Stimulated activated CD4-positive, alpha-beta T cell treated with anti-CD3 and anti-CD28 coated beads, Interleukin-12 subunit alpha, Interleukin-12 subunit beta, amount 100 ng/mL, for 4 hours (primary cell): ENCODE results near the gene PAAF1.
"Not testable (repeated sequence)": the region's sequence is repeated elsewhere in the genome, so short reads cannot be mapped to it uniquely, and the experiment has no call there.

Experiments used
- DNase-seq: peaks from one replicate; pipeline ENCODE4 v3.0.0-alpha.2; 2020

Gene PAAF1, protein sequence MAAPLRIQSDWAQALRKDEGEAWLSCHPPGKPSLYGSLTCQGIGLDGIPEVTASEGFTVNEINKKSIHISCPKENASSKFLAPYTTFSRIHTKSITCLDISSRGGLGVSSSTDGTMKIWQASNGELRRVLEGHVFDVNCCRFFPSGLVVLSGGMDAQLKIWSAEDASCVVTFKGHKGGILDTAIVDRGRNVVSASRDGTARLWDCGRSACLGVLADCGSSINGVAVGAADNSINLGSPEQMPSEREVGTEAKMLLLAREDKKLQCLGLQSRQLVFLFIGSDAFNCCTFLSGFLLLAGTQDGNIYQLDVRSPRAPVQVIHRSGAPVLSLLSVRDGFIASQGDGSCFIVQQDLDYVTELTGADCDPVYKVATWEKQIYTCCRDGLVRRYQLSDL

DNA sequence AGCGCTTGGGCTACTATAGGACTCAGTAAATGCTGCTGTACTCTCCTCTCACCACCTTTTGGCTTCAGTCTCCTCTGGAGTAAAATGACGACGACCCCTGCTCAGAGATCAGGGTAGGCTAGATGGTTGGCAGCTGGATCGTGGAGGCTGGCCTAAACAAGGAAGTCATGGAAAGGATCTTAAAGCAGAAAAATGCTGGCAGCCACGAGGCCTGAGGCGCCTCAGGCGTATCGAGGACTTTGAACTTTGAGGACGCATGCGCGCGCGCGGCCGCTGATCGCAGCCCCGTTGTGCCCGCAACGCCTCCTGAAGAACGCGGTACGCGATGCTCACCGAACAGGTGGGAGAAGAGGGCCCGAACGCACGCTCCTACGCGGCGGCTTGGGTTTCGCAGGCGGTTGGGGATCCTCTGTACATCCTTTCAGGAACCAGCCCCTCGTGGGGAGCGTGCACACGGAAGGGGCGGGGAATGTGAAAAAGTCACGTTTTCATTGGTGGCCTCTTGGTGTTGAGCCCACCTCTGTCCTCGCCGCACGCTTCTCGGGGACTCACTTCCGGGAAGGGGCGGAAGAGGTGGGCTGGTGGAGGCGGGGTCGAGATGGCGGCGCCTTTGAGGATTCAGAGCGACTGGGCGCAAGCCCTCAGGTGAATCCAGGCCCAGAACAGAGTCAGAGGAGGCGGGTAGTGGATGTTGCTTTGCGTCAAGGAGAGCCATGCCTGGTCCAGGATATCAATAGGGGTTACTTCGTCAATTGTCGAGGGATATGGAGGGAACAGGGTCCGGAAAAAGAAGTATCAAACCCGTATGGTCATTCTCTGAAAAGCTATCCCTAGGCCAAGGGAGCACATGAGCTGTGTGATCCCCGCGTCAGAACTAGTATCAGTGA, at the start of gene PAAF1, which contains the start of gene COA4:
TSS of gene PAAF1 (plus strand) at position 576 of the 887 bp plus-strand sequence. CDS start at position 599, 23 bp downstream.
TSS of gene COA4 (minus strand) at position 423 of the 887 bp plus-strand sequence. CDS start 3,468 bp downstream, outside the sequence.
- peak; percentile 89 for DNase-seq

DNA sequence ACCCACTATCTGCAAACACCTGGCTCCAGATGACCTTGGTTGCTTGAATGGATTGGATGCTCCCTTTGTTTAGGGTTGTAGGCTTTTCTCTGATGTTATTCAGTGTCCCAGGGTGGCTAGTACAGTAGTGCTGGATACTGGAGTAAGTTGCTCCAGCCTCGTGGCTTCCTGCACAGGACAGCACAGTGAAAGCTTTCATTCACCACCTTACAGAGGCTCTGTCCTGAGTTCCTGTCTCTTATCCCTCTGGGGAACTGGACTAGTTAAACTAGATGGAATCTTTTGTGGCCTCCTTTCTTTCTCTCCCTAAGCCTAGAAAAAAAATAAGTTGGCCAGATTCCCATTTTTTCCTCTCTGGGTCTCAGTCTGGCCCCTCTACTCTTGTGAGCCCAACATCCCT, 46.5 kb upstream of the PAAF1 start:
- no peak for DNase-seq

DNA sequence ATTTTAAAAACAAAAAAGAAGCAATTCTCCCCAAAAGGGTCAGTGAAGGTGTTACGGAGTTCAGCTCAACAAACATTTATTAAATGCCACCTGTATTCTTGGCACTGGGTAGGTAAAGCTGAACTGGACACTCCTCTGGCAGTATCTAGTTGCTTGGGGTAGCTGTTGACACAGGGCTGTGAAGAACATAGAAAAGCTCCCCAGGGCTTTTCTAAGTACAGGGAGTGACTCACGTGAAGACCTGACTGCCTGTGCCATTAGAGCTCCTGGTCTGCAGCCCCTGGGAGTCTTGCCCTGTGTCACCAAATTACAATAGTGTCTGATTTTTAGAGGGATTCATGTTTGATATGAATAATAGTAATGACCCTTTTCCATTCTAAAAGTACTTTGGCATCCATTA, 43.7 kb upstream of the PAAF1 start:
- DNase-seq = no peak

DNA sequence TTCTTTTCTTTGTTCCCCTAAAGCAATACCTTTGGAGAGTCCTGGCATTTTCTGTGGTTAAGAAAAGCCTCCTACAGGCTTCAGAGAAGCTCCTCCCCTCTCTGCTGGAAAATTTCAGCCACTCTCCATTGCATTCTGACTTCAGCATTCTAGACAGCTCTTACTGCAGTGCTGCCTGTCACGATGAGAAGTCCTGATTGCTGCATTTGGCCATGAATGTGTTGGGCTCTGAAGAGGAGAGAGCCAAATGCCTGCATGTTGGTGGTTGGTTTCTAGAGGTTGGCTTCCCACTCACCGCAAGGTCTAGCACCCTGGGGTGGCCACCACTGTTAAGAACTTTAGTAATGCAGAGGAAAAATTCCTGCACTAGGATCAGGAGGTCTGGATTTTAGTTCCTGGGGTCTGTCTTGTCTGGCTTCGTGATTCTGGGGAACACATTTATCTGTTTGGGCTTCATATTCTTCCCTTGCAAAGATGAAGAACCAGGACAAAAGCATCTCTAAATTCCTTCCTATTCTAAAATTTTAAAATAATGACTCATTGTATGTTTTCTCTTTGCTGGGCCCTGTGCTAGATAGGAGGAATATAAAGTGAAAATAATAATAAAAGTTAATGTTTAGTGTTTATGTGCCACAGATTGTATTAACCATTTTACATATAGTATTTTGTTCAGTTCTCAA, 38.2 kb upstream of the PAAF1 start:
- no peak for DNase-seq

DNA sequence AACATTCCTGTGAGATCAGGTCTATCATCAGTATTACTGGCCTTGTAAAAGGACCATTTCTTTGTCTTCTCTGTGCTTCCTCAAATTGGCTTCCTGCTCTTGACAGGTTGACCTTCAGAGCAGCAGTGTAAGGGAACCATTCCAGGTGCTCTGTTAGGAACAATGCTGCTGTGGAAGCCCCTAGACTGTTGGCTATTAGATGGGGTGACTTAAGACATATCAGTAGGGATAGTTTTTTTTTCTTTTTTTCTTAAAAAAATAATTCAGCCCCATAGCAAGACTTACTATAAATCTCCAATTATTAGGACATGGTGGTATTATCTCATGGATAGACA, 37.7 kb upstream of the PAAF1 start:
- no peak for DNase-seq

DNA sequence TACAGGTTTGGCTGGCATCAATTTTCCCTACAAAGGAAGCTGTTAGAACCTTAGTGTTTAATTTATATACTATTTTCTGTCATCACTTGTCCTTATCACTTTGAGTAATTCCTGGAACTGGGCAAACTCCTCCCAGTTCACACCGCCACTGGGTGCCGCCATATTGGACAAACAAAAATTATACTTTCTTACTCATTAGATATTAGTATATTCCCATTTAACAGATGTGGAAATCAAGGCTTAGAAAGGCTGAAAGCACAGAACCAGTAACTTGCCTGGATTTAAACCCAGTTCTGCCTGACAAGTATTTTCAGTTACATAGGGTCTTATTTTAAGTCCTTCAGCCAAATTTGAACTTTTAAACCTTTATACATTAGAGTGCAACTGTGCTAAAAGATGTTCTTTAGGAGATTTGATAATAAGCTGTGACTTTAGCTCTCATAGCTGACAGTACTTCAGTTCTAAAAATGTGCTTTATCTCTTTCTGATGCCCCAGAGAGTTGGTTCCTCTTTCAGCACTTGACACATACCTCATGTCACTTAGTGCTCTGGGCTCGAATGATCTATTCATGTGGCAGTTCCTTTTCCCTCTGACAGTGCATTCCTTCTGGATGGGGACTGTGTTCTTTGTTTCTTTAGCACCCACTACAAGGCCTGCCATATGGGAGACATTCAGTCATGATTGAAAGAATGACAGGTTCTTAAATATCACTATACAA, 25.6 kb upstream of the PAAF1 start:
- no peak for DNase-seq

DNA sequence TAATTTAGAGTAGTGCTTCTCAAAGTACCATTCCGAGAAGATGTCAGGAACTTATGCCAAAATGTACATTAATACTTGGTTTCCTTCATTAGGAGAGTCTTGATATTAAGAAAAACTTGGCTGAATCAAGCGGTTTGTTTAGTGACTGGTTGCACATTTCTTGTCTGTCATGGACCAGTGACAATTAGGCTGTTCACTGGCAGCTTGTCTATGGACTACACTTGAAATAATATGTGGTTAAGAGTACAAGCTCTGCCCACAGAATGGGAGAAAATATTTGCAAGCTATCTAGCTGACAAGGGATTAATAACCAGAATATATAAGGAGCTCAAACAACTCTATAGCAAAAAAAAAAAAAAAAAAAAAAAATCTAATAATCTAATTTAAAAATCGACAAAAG, 24.8 kb upstream of the PAAF1 start:
- no peak for DNase-seq

DNA sequence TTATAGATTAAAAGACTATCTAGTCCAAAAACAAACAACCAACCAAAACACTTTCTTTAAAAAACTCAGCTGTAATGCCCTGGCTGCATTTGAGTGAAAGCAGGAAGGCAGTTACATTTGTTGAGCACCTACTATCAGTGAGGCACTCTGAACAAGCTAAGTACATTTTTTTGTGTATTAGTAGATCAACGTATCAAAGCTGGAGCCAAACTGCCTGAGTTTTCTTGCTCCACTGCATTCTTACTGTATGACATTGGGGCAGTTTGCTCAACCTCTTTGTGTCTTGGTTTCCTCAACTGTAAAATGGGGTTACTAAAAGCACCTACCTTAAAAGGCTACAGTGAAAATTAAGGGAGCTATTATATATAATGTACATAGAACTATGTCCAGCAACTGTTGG, 22.1 kb upstream of the PAAF1 start:
- DNase-seq = no peak

DNA sequence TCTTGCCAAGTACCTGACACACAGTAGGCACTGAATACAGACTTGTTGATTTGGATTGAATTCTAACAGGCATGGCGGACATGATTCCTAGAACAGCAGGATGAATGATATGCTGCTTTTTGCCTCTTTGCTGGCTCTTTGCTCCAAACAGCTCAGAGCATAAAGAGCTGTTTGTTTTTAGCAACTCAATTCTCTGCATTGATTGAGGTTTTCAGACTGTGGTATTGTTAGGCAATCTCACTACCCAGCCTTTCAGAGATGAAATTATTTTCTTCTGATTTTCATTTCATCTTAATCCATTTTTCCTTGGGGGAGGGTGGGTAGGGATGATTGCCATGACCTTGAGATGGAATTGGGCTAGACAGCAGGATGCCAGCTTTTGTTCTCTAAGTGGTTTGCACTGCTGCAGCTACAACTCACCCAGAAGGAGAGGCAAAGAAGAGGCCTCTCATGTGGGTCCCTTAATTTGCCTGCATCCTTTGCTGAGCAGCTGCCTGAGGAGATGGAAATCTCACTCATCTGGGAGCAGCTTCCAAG, 20.7 kb upstream of the PAAF1 start:
- DNase-seq = no peak

DNA sequence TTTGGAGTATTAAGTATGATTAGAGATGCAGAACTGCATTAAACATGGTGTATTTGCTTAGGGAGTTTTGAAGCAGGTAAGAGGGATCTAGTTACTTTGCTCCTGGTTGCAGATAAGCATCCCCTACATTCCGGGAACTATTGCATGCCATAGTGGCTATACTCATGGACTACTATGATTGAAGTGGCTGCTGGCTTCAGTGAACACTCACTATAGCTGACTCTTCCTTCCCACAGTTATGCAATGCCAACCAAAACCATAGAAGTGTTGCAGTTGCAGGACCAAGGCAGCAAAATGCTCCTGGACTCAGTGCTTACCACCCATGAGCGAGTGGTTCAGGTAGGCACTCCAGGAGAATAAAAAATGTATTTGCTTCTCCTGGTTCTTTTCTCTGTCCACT, 17.1 kb upstream of the PAAF1 start:
- DNase-seq = no peak

DNA sequence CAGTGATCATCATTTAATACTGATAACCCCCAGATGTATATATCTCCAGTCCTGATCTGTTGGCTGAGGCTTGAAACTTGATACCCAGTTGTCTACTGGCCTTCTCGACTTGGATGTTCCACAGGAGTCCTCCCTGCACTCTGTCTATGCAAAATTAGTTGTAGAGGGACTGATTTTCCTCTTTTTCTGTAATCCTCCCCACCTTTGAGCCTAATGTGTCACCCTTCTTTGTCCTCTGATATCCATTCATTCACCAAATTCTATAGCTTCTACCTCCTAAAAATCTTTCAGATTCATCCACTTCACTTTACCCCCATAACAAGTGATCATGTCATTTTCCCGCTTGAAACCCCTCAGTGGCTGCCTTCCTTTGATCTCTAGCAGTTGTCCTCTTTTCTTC, 16.6 kb upstream of the PAAF1 start:
- no peak for DNase-seq

DNA sequence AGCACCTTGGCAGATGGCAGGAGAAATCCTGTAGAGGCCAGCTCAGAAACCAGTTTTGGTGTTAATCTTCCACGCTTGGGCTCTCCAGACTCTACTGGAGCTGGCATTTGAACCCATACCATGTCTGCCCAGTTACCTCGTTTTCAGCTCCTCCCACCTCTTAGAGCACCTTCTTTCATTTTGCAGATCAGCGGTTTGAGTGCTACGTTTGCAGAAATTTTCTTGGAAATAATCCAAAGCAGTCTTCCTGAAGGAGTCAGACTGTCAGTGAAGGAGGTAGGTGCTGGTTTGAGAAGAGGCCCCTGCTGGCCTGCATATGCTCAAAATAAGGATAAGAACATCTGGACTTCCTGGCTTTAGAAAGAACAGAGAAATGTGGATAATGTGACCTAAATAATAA, 13.8 kb upstream of the PAAF1 start:
- no peak for DNase-seq

DNA sequence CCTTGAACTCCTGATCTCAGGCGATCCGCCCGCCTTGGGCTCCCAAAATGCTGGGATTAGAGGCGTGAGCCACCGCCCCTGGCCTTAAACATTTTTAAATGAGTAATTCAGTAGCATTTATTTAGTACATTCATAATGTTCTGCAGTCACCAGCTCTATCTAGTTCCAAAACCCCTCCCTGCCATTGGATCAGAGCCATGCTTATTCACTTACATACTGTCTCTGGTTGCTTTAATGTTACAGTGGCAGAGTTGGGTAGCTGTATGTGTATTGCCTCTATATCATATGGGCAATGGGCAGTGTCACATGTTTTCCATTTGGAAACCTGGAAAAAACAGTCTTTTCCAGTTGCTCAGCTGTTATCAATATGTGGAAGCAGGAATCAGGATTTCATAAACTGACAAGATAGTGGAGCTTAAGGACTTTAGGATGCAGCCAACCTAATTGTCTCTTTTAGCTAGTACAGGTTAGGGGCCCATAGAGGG, 10.7 kb upstream of the PAAF1 start:
- DNase-seq = no peak

DNA sequence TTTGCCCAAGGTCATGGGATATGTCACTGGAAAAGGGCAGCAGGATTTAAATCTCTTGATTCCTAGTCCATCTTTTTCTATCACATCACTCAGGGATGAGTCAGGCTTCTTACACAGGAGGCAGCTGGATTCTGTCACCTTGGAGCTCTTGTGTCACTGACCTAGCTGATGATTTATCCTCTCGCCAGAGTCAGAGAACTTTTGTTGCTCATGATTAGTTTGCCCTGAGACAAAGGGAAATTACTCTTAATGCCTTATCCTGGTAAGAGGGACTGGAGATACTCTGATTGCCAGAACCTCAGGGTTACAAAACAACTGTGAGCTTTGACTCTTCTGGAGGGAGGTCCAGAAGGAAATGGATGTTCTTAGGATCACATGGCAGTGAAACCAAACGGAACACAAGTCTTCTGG, 10.2 kb upstream of the PAAF1 start:
- DNase-seq = no peak

DNA sequence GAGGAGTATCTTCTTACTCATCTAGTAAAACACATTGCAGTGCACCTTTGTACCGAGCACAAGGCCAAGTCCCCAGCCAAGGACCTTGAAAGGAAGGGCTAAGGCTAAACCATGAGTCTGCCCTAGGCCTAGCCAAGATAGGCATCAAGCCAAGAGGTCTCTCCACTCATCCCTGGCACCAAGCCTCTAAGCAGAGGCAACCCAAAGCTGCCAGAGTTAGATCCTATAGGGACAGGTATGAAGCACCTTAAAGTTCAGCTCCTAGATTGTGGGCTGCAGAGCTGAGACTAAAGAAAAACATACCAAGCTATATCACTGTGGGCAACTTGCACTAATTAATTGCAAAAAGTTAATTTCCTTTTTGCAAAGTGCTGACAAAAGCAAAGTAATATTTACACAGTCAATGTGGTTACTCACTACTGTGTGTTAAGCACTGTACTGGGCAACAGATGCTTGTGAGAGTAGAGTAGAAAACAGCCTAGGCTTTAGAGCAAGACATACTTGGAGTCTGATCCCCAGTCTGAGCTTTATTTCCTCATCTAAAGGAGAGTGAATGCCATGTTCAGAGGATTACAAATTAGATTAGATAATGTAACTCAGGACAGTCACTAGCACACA, 7.4 kb upstream of the PAAF1 start:
- no peak for DNase-seq

DNA sequence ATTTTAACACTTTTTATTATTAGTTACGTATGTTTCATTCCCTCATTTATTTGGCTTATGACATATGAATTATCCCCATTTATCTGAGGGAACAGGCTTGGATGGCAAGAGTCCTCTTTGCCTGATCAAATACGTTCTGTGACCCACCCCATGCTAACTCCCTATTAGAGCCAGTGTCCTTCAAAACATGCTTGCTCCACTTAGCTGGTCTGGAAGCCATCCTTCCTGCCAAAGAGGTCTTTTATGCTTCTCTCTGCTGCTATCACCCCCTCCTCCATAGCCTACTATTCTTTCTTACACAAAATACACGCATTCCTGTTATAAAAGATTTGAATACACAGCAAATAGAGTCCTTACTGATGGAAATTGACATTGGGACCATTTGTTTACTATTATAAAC, 6.5 kb upstream of the PAAF1 start:
- DNase-seq = no peak

DNA sequence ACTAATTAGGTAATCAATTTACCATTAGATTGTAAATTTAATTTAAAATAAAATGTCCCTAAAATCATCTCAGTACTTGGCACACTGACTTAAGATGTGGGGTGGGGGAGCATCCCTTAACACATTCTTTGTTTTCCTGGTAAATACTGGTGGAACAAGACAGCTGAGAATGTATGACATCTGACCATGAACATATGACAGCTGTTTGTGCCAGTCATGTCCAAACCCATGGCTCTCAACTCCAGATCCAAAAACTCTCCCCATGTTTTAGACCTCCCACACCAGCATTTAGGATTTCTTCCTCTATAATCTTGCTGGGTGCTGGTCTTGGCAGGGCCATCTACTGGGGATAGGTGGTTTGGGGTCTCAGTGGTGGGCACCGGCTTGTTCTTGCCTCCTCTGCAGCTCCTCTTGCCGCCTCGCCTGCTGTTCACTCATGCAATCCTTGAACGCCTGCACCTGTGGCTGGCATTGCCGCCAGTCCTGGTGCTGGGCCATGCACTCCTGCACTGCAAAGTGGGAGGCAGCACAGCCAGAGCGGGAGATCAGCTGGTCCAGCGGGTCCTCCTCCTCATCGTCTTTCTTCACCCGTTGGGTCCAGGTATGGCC, 3.9 kb upstream of the PAAF1 start:
- no peak for DNase-seq

DNA sequence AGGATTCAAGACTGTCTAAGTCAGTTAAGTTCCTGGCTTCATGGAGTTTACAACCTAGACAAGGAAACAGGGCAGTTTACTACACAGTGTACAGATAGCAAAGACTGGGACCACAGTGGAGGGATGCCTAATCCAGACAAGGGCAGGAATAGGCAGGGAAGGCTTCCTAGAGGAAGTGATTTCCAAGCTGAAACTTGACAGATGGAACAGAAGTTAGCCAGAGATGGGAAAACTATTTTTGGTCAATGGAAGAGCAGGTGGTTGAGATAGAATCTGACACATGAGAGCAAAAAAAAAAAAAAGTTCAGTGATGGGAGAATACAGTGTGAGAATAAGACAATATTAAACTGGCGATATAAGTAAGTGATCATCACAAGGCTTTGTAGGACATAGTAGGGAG, 1.4 kb upstream of the PAAF1 start:
- no peak for DNase-seq

DNA sequence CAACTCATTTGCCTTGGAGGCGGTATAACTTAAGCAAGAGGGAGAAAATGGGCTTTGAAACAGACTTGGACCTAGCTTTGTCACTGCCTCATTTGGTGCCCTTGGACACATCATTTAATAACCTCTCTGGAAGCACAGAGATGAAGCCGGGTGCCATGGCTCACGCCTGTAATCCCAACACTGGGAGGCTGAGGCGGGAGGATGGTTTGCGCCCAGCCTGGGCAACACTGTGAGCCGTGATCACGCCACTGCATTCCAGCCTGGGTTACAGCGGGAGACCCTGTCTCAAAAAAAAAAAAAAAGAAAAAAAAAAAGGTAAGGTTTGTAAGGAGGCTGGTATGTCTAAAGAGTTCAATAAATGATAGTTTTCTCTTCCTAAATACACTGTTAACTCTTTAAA, 959 bp upstream of the PAAF1 start:
- peak; percentile 11 for DNase-seq

DNA sequence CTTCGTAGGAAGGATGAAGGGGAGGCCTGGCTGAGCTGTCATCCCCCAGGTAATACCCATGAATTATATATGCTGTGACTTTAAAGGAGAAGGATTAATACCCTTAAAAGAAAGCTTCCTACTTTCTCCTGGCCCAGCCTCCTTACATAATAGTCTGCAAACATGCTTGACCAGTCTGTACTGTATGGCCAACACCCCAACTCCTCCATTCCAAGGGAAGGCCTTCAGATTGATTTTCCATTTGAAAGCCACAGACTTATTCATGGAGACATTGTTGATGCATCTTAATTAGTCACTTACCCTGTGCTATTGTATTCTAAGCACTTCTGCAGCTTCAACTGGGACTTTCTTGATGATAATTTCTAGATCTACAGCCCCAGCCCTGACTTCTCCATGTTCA, 2.0 kb downstream of the PAAF1 start:
- no peak for DNase-seq

DNA sequence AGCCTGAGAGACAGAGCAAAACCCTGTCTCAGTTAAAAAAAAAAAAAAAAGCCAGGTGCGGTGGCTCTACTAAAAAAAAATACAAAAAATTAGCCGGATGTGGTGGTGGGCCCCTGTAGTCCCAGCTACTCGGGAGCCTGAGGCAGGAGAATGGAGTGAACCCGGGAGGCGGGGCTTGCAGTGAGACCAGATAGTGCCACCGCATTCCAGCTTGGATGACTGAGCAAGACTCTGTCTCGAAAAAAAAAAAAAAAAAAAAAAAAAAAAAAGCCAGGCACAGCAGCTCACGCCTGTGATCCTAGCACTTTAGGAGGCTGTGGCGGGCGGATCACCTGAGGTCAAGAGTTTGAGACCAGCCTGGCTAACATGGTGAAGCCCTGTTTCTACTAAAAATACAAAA, 3.6 kb downstream of the PAAF1 start:
- not testable (repeated sequence) for DNase-seq

DNA sequence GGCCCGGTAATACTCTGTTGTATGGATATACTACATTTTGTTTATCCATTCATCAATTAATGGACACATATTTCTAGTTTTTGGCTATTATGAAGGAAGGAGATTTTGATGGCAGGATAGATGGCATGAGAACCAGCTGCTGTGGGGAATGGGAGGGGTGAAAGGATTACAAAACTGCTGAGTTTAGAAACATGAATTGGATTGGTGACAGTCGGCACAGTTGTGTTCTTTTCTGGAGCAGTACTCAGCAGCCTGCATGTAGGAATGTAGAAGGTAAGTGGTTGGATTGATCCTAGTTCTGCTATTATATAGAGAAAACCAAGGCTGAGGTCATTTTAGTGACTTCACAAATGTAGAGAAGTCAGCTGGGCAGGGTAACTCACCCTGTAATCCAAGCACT, 7.1 kb downstream of the PAAF1 start:
- DNase-seq = no peak
